Measurements from ENCODE around the gene EIF5.

The EIF5 gene

GRCh38 chr14:103343905-103344797, 10.1 kb downstream of the EIF5 start:
- no peak overlapping the region for H3K23ac ChIP-seq (ENCODE audit: low read length in 2 of 2)
- H3K27ac ChIP-seq (ENCODE audit: low read length, poor library complexity, severe bottlenecking), result no peak overlapping the region
- H3K4me2 ChIP-seq (ENCODE audit: low read length, poor library complexity, severe bottlenecking), result no peak overlapping the region
- H3K4me1 ChIP-seq (ENCODE audit: control insufficient read depth, insufficient read depth, low read depth, low read length), result peaks cover 5% of the 10 kb centered on the region
- H3K9me3 ChIP-seq (ENCODE audit: control insufficient read depth, low read length), result no peaks in the 10 kb centered on the region
- H2AFZ ChIP-seq (ENCODE audit: low read depth, low read length), result no peak overlapping the region
- no peaks in the 10 kb centered on the region for H3K27me3 ChIP-seq (ENCODE audit: control insufficient read depth in 1 of 2, insufficient read depth in 1 of 2, low read length in 2 of 2)
- no peak overlapping the region for H3K18ac ChIP-seq (ENCODE audit: low read depth in 1 of 2, low read length in 2 of 2)
- no peak overlapping the region for H2BK5ac ChIP-seq (ENCODE audit: low read depth, low read length, poor library complexity, severe bottlenecking)
- H3K14ac ChIP-seq (ENCODE audit: low read length in 2 of 2), result no peak overlapping the region
- WGBS, result 98% methylated on average over 4 of the region's 5 CpGs
- H2BK15ac ChIP-seq (ENCODE audit: low read depth, poor library complexity, severe bottlenecking), result no peak overlapping the region
- peaks cover 4% of the 10 kb centered on the region for H3K79me1 ChIP-seq (replicated peaks; ENCODE audit: low read length, poor library complexity, severe bottlenecking)
- H3K4ac ChIP-seq (ENCODE audit: low read depth in 1 of 2, low read length in 2 of 2), result no peak overlapping the region
- H3K36me3 ChIP-seq (ENCODE audit: control insufficient read depth in 1 of 2, insufficient read depth in 2 of 2, low read depth in 1 of 2, low read length in 2 of 2), result peaks cover 24 to 59% of the 10 kb centered on the region in 2 experiments
- H3K4me3 ChIP-seq (ENCODE audit: insufficient read depth in 1 of 2, low read depth in 1 of 2, low read length in 2 of 2), result no peak overlapping the region
- no peak overlapping the region for H2AK5ac ChIP-seq (ENCODE audit: low read length, severe bottlenecking)
- H3K9ac ChIP-seq (ENCODE audit: low read length), result peak overlapping the region; percentile 44
- no peak overlapping the region for H2BK12ac ChIP-seq (ENCODE audit: low read length in 2 of 2)
- DNase-seq, result no peak
- H2BK120ac ChIP-seq (ENCODE audit: low read depth, low read length), result no peak overlapping the region
- no peak overlapping the region for H4K91ac ChIP-seq (ENCODE audit: low read length)
- H4K8ac ChIP-seq (ENCODE audit: low read length), result no peak overlapping the region

GRCh38 chr14:103346286-103346685, 12.2 kb downstream of the EIF5 start:
- Histone ChIP-seq H2BK120ac (ENCODE audit: low read depth, low read length) (no peak overlapping the region), H3K23ac (ENCODE audit: low read length in 2 of 2) (no peak overlapping the region), H2BK15ac (ENCODE audit: low read depth, poor library complexity, severe bottlenecking) (no peak overlapping the region), H3K9me3 (ENCODE audit: control insufficient read depth, low read length) (no peaks in the 10 kb centered on the region), H3K4me1 (ENCODE audit: control insufficient read depth, insufficient read depth, low read depth, low read length) (peaks cover 5% of the 10 kb centered on the region), H4K91ac (ENCODE audit: low read length) (no peak overlapping the region), H2AK5ac (ENCODE audit: low read length, severe bottlenecking) (no peak overlapping the region), H3K4me2 (ENCODE audit: low read length, poor library complexity, severe bottlenecking) (no peak overlapping the region), H3K4ac (ENCODE audit: low read depth in 1 of 2, low read length in 2 of 2) (no peak overlapping the region), H3K36me3 (ENCODE audit: control insufficient read depth in 1 of 2, insufficient read depth in 2 of 2, low read depth in 1 of 2, low read length in 2 of 2) (peaks cover 18 to 38% of the 10 kb centered on the region in 2 experiments), H3K9ac (ENCODE audit: low read length) (peak overlapping the region; percentile 44), H3K18ac (ENCODE audit: low read depth in 1 of 2, low read length in 2 of 2) (no peak overlapping the region), H3K27ac (ENCODE audit: low read length, poor library complexity, severe bottlenecking) (no peak overlapping the region), H2BK12ac (ENCODE audit: low read length in 2 of 2) (no peak overlapping the region), H2AFZ (ENCODE audit: low read depth, low read length) (no peak overlapping the region), H3K79me1 (replicated peaks; ENCODE audit: low read length, poor library complexity, severe bottlenecking) (no peaks in the 10 kb centered on the region), H3K27me3 (ENCODE audit: control insufficient read depth in 1 of 2, insufficient read depth in 1 of 2, low read length in 2 of 2) (no peaks in the 10 kb centered on the region), H3K4me3 (ENCODE audit: insufficient read depth in 1 of 2, low read depth in 1 of 2, low read length in 2 of 2) (no peak overlapping the region), H3K14ac (ENCODE audit: low read length in 2 of 2) (no peak overlapping the region), H4K8ac (ENCODE audit: low read length) (no peak overlapping the region), H2BK5ac (ENCODE audit: low read depth, low read length, poor library complexity, severe bottlenecking) (no peak overlapping the region)
- 85% methylated on average over 3 of the region's 3 CpGs for WGBS
- no peak for DNase-seq

DNA sequence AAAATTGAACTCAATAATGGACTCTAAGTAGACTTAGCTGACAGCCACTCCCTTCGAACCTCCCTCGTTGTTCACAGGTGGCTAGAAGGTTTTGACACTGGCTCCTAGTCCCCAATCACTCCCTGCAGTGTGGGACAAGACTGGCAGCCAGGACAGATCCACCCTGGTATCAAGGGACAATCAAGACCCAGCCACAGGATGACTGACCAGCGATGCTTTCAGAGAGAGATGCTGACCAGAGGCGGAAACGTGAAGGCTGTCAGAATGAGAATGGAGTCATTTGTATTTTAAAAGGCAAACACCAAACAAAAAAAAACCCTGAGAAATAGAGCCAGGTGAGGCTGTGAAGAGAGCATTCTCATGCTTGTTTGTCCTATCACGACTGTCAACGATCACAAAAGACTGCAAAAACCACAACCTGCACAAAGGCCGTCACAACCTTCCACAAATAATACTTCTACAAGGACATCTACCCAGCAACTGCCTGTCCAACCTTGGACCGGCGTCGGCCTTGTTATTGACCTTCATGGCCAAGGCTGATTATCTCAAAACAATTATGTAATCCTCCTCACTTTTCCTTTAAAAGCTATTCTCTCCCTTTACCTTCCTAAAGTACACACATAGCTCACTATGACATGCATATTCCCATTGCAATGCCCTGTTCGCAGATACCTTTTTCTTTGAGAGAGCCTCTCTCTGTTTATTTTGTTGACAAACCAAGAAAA, 13.2 kb downstream of the EIF5 start:
- H3K4me2 ChIP-seq (ENCODE audit: low read length, poor library complexity, severe bottlenecking), result no peak overlapping the region
- H2BK120ac ChIP-seq (ENCODE audit: low read depth, low read length), result no peak overlapping the region
- DNase-seq, result no peak
- H3K14ac ChIP-seq (ENCODE audit: low read length in 2 of 2), result no peak overlapping the region
- H3K23ac ChIP-seq (ENCODE audit: low read length in 2 of 2), result no peak overlapping the region
- no peak overlapping the region for H2AFZ ChIP-seq (ENCODE audit: low read depth, low read length)
- no peak overlapping the region for H3K9ac ChIP-seq (ENCODE audit: low read length)
- no peak overlapping the region for H3K4ac ChIP-seq (ENCODE audit: low read depth in 1 of 2, low read length in 2 of 2)
- H2BK15ac ChIP-seq (ENCODE audit: low read depth, poor library complexity, severe bottlenecking), result no peak overlapping the region
- H3K27me3 ChIP-seq (ENCODE audit: control insufficient read depth in 1 of 2, insufficient read depth in 1 of 2, low read length in 2 of 2), result no peaks in the 10 kb centered on the region
- no peak overlapping the region for H3K4me3 ChIP-seq (ENCODE audit: insufficient read depth in 1 of 2, low read depth in 1 of 2, low read length in 2 of 2)
- H3K4me1 ChIP-seq (ENCODE audit: control insufficient read depth, insufficient read depth, low read depth, low read length), result peaks cover 5% of the 10 kb centered on the region
- no peaks in the 10 kb centered on the region for H3K79me1 ChIP-seq (replicated peaks; ENCODE audit: low read length, poor library complexity, severe bottlenecking)
- H4K8ac ChIP-seq (ENCODE audit: low read length), result no peak overlapping the region
- H2BK5ac ChIP-seq (ENCODE audit: low read depth, low read length, poor library complexity, severe bottlenecking), result no peak overlapping the region
- no peak overlapping the region for H3K27ac ChIP-seq (ENCODE audit: low read length, poor library complexity, severe bottlenecking)
- H3K9me3 ChIP-seq (ENCODE audit: control insufficient read depth, low read length), result no peaks in the 10 kb centered on the region
- H2AK5ac ChIP-seq (ENCODE audit: low read length, severe bottlenecking), result no peak overlapping the region
- WGBS, result 75% methylated on average over 10 of the region's 12 CpGs
- no peak overlapping the region for H2BK12ac ChIP-seq (ENCODE audit: low read length in 2 of 2)
- peaks cover 15 to 28% of the 10 kb centered on the region in 2 experiments for H3K36me3 ChIP-seq (ENCODE audit: control insufficient read depth in 1 of 2, insufficient read depth in 2 of 2, low read depth in 1 of 2, low read length in 2 of 2)
- H3K18ac ChIP-seq (ENCODE audit: low read depth in 1 of 2, low read length in 2 of 2), result no peak overlapping the region
- H4K91ac ChIP-seq (ENCODE audit: low read length), result no peak overlapping the region

DNA sequence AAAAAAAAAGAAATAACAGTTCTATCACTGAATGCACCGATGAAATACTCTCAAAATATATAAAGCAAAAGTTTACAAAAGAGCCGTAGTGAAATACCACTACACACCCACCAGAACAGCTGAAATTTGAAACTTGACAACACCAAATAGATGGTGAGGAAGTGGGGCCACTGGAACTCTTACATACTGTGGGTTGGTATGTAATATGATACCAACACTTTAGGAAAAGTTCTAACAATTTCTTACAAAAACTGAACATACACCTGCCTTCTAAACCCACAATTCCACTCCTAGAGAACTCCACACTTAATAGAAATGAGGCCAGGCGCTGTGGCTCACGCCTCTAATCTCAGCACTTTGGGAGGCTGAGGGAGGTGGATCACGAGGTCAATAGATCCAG, 14.1 kb downstream of the EIF5 start:
- H2BK12ac ChIP-seq (ENCODE audit: low read length in 2 of 2), result no peak overlapping the region
- no peaks in the 10 kb centered on the region for H3K79me1 ChIP-seq (replicated peaks; ENCODE audit: low read length, poor library complexity, severe bottlenecking)
- no peak overlapping the region for H3K27ac ChIP-seq (ENCODE audit: low read length, poor library complexity, severe bottlenecking)
- no peaks in the 10 kb centered on the region for H3K27me3 ChIP-seq (ENCODE audit: control insufficient read depth in 1 of 2, insufficient read depth in 1 of 2, low read length in 2 of 2)
- H3K9me3 ChIP-seq (ENCODE audit: control insufficient read depth, low read length), result no peaks in the 10 kb centered on the region
- no peak overlapping the region for H3K4ac ChIP-seq (ENCODE audit: low read depth in 1 of 2, low read length in 2 of 2)
- H3K18ac ChIP-seq (ENCODE audit: low read depth in 1 of 2, low read length in 2 of 2), result no peak overlapping the region
- H2AK5ac ChIP-seq (ENCODE audit: low read length, severe bottlenecking), result no peak overlapping the region
- peaks cover 15 to 19% of the 10 kb centered on the region in 2 experiments for H3K36me3 ChIP-seq (ENCODE audit: control insufficient read depth in 1 of 2, insufficient read depth in 2 of 2, low read depth in 1 of 2, low read length in 2 of 2)
- no peak overlapping the region for H4K8ac ChIP-seq (ENCODE audit: low read length)
- no peak overlapping the region for H3K14ac ChIP-seq (ENCODE audit: low read length in 2 of 2)
- H2AFZ ChIP-seq (ENCODE audit: low read depth, low read length), result no peak overlapping the region
- no peak for DNase-seq
- 79% methylated on average over 3 of the region's 5 CpGs for WGBS
- no peak overlapping the region for H2BK120ac ChIP-seq (ENCODE audit: low read depth, low read length)
- no peak overlapping the region for H3K9ac ChIP-seq (ENCODE audit: low read length)
- H3K4me1 ChIP-seq (ENCODE audit: control insufficient read depth, insufficient read depth, low read depth, low read length), result peaks cover 5% of the 10 kb centered on the region
- no peak overlapping the region for H3K23ac ChIP-seq (ENCODE audit: low read length in 2 of 2)
- H4K91ac ChIP-seq (ENCODE audit: low read length), result no peak overlapping the region
- H3K4me3 ChIP-seq (ENCODE audit: insufficient read depth in 1 of 2, low read depth in 1 of 2, low read length in 2 of 2), result no peak overlapping the region
- no peak overlapping the region for H2BK15ac ChIP-seq (ENCODE audit: low read depth, poor library complexity, severe bottlenecking)
- no peak overlapping the region for H3K4me2 ChIP-seq (ENCODE audit: low read length, poor library complexity, severe bottlenecking)
- H2BK5ac ChIP-seq (ENCODE audit: low read depth, low read length, poor library complexity, severe bottlenecking), result no peak overlapping the region

Data from mesenchymal stem cell (in vitro differentiated cells and primary cell).